GM21526 (cell line): ENCODE data around the gene TLE2.
"Not testable (repeated sequence)": the region's sequence is repeated elsewhere in the genome, so short reads cannot be mapped to it uniquely, and the experiment has no call there.

Source experiments
- ATAC-seq: cut with Tn5 transposase; IDR thresholded peaks from one replicate; pipeline ENCODE4 v1.9.1; 2021; ENCODE audit warnings: moderate library complexity; ENCODE audit not compliant: unreplicated experiment, low FRiP score

The TLE2 gene

DNA sequence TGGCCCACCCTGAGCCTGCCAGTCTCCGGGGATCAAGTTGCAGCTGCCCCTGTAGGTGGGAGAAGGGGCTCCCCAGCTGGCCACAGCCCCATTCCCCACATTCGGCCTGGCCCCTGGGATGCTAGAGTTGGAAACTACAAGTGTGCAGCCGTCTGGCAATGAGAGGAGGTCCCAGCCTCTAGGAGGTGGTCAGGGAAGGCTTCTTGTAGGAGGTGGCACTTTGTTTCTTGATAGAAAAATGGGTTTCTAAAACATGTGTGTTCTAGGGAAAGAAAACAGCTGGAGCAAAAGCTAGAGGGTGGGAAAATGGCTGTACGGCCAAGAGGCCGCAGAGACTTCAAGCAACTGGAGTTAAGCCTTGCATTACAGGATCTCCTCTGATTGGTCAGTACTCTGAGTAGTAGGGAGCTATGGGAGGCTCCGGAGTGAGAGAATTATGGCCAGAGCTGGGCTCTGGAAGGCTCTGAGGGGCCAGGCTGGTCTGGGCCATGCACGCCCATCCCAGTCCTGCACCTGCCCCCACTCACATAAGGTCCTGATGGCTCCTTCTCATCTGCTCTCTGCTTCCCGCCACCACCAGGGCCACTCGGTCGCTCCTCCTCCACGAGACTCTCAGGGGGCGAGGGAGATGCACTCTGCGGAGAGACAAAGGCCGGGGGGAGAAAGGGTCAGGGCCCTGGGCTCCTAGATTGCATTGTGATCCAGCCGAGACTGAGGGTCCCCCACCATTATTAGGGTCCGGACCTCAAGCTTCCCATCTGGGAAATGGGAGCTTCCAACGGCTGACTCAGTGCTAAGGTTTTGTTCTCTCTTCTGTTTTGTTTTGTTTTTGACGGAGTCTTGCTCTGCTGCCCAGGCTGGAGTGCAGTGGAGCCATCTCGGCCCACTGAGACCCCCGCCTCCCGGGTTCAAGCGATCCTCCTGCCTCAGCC is 13.7 kb downstream of the TLE2 start:
- ATAC-seq = no peak

DNA sequence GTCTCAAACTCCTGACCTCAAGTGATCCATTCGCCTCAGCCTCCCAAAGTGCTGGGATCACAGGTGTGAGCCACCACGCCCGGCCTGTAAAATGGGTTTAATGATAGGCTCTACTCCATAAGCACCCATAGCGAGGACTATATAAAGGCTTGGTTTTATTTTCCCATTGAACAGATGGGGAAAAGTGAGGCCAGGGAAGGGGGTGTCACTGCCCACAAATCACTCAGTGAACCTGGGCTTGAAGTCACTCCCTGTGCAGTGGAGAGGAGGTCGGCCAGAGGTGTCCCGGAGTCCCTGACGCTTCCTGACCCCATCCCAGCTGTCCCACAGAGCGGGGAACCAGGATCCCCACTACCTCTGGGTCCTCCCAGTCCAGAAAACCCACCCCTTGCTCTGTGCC is 14.9 kb downstream of the TLE2 start:
- no peak for ATAC-seq

DNA sequence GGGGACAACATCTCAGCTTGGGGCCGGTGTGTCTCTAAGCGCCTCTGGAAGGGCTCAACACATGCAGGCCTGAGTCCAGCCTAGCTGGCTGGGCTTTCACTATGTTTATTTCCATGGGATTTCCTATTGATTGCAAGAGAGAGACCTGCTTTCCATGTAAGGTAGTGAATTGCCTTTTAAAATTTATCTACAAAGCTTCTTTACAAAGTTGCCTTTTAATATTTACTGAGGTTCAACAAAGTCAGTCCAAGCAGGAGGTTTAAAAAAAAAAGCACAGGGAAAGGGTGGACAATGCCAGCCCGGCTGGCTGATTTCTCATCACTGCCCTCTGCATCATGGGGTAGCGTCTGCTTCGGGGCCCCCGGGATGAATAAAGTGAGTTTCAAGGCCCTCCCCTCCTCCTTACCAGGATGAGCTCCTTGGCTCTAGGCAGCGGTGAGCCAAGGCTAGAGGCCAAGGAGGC is 15.8 kb downstream of the TLE2 start:
- no peak for ATAC-seq

DNA sequence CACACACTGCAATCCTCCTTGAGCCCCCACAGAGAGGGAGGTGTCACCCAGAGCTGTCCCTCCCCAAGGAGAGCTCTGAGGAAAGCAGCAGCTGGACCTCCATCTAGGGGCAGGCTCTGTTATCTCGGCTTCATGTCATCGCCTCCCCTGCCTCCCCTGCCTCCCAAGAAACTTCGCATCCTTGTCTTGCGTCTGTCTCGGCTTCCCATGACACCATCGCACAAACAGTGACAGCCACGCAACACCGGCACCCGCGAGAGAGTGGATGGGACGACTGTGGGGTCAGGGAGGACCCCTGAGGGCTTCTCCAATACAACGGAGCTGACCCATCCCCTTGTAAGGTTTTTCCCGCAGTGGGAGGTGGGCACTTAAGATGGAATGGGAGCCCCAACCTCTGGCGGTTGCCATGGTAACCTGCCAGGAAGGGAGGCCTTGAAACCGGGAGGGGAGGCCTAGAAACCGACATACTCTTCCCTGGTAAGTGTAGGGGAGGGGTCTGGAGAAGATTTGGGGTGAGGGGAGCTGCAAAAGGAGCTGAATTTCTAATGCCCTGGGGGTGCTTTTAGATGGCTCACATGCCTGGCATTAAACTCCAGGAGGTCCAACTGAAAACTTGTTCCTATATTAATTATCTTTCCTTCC is 16.3 kb downstream of the TLE2 start:
- no peak for ATAC-seq

DNA sequence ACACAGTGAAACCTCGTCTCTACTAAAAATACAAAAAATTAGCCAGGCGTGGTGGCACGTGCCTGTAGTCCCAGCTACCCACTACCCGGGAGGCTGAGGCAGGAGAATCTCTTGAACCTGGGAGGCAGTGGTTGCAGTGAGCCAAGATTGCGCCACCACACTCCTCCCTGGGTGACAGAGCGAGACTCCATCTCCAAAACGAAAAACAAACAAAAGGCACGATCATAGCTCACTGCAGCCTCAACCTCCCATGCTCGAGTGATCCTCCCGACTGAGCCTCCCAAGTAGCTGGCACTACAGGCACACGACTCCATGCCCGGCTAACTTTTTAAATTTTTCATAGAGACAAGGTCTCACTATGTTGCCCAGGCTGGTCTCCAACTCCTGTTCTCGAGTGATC is 17.0 kb downstream of the TLE2 start:
- not testable (repeated sequence) for ATAC-seq

DNA sequence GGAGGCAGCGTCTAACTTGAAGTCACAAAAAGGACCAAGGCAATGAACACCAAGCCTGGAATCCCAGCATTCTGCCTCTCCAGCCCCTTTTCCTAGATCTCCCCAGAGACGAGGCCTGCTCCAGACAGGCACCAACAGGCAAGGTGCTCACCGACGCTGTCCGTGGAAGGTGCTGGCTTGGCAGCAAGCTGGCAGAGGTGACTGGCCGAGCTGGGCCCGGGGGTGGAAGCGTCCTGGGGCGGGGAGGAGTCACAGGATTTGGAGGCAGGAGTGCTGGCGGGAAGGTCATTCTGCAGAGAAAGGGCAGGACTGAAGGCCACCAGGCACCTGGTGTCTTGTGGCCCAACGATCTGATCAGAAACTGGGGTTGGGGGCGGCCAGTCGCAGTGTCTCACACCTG is 18.2 kb downstream of the TLE2 start:
- ATAC-seq = no peak

DNA sequence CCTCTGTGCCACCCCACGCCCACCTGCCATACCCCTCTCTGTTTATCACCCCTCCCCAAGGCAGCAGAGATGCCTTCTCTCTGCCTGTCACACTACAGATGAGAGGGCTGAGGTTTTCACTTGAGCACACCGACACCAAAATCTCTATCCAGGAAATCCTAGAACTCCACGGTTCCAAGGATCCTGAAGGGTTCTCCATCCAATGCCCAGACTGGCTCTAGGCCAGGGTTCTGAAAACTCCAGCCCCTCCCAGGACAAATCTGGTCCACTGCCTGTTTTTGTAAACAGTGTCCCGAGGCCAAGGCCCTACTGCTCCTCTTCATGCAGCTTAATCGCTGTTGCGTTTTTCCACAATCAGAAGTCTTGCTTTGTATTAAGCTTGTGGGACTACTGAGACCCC is 20.1 kb downstream of the TLE2 start:
- ATAC-seq = no peak

DNA sequence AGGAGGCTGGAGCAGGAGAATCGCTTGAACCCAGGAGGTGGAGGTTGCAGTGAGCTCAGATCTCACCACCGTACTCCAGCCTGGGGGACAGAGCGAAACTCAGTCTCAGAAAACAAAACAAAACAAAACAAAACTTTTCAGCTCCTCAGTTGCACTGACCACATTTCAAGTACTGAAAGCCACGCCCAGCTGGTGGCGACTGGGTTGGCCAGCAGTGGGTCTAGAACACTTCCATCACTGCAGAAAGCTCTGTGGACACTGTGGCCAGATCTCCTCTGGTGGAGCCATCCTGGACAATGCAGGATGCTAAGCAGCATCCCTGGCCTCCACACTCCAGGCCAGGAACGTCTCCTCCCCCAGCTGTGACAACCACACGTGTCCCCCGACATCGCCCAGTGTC is 21.1 kb downstream of the TLE2 start:
- ATAC-seq = no peak

DNA sequence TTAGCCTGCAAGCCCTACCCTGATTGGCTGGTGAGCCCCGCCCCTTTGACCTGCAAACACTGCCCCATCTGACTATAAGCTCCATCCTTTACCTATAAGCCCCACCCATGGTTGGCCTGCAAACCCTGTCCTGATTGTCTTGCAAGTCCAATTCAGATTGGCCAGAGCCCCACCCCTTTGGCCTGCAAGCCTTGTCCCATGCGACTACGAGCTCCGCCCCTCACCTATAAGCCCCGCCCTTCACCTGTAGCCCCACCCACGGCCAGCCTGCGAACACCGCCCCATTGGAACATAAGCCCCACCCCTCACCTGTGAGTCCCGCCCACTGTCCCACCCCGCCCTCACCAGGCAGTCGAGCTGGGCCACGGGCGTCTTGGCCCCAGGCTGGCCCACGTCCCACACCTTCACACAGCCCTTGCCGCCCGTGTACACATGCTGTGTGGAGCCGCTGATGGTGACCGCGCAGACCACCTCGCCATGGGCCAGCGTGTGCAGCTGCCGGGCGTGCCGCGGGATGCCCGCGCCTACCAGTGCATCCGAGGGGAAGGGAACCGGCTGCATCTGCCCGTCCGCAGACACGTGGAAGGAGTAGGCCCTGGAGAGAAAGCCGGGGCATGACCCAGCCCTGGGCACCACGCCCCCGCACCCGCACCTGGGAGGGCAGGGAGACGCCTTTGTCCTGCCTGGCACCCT is 22.9 kb downstream of the TLE2 start:
- ATAC-seq = no peak

DNA sequence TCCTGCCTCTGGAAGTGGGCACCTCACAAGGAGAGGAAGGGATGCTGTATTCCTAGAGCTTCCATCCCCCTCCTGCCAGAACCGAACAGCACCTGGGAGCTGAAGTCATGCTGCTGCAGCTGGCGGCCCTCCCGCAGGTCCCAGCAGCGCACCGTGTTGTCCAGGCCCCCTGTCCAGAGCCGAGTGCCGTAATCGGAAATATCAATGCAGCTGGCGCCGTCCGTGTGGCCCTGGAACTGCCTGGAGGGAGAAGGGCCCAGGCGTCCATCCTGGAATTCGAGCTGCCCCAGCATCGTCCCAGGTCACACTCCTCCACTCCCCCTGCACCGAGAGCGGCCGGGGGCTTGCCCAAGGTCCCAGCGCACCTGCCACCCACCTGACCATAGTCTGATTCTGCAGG is 23.7 kb downstream of the TLE2 start:
- no peak for ATAC-seq

DNA sequence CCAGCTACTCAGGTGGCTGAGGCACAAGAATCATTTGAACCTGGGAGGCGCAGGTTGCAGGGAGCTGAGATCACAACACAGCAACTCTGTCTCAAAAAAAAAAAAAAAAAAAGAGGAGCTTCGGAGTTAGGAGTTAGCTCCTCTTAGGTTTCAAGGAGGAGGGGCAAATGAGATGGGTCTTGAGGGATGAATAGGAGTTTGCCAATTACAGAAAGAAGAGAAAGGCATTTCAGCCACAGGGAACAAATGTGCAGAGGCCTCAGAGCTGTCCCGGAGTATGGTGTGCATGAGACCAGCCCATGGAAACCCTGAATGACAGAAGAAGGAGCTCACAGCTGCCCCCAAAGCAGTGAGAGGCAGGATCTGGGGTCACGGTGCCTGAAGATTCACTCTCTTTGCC is 24.6 kb downstream of the TLE2 start:
- no peak for ATAC-seq

DNA sequence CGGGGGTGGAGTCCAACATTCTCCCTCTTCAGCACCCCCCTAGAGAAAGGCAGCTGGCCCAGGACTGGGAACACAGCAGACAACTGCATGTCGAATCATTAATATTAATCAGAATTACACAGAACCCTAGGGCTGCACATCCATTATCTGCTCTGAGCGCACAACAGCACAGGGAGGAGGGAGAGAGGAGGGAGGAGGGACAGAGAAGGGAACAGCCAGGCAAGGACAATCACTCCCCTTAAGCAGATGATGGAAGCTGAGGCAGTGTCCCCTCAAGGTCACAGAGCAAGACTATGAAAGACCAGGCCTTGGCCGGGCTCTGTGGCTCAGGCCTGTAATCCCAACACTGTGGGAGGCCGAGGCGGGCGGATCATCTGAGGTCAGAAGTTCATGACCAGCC is 26.0 kb downstream of the TLE2 start:
- ATAC-seq = no peak

DNA sequence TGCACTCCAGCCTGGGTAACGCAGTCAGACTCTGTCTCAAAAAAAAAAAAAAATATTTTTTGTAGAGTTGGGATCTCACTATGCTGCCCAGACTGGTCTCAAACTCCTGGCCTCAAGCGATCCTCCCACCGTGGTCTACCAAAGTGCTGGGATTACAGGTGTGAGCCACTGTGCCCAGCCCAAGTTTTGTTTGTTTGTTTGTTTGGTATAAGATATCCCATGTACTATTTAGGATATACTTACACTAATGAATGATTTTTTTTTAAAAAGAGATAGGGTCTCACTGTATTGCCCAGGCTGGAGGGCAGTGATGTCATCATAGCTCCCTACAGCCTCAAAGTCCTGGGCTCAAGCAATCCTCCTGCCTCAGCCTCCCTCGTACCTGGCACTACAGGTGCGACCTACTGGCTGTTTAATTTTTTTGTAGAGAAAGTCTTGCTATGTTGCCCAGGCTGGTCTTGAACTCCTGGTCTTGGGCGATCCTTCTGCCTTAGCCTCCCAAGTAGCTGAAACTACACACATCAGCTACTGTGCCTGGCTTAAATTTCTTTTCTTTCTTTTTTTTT is 27.8 kb downstream of the TLE2 start:
- no peak for ATAC-seq

DNA sequence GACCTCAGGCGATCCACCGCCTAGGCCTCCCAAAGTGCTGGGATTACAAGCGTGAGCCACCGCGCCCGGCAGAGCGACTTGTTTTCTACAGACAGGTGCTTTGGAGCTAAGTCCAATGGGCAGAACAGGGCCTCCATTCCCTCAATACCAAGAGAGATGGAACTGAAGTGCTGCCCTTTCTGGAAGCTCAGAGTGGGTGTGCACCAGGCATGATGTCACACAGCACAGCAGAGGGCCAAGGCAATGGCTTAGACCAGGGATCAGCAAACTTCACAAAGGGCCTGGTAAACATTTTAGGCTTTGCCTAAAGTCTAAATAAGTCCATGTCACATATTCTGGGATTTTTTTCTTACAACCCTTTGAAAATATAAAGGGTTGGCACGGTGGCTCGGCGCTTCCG is 30.4 kb downstream of the TLE2 start:
- ATAC-seq = no peak

DNA sequence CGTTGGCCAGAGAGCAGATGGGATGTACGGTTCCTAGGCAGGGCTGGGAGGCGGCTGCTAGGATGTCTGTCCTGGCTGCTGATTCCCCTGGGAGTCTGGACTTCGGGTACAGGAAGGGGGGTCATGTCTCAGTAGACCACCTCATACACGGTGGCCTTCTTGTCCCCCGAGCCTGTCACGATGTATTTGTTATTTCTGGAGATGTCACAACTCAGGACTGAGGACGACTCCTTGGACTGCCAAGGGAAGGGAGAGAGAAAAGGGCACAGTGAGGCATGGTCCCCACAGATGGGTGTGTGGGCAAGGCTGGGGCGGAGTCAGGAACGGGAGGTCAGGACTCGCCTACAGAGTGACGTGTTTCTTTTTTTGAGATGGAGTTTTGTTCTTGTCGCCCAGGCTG is 31.4 kb downstream of the TLE2 start:
- ATAC-seq = no peak

DNA sequence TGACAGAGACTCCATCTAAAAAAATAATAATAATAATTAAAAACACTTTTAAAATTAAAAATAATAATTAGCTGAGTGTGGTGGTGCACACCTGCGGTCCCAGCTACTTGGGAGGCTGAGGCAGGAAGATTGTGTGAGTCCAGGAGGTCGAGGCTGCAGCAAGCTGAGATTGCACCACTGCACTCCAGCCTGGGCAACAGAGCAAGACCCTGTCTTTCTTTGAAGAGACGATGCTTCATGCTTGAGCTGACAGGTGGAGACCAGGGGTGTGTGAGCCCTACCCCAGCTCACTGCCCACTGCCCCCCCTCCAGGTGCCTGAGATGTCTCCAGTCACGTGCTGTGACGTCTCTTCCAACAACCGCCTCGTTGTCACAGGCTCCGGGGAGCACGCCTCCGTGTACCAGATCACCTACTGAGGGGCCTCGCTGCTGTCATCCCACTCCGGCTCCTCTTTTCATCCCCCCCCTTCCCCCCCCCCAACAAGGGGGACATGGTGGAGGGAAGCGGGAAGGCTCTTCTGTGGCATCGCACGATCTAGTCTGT is 34.4 kb downstream of the TLE2 start:
- no peak for ATAC-seq

DNA sequence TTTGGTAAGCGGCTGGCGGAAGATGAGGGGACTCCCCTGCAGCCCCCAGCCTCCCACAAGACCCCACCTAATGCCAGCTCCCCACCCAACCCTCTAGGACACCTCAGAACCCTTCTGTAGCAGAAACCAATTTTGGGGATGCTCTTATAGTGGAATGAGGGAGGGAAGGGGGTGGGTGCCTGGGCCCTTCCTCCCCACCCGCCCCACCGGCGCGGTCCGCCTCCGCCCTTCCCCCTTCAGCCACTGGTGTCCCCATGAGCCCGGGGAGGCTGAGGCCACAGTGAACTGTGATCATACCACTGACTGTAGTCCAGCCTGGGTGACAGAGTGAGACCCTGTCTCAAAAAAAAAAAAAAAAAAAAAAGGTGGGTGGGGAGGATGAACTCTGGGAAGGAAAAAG is 35.5 kb downstream of the TLE2 start:
- ATAC-seq = no peak

DNA sequence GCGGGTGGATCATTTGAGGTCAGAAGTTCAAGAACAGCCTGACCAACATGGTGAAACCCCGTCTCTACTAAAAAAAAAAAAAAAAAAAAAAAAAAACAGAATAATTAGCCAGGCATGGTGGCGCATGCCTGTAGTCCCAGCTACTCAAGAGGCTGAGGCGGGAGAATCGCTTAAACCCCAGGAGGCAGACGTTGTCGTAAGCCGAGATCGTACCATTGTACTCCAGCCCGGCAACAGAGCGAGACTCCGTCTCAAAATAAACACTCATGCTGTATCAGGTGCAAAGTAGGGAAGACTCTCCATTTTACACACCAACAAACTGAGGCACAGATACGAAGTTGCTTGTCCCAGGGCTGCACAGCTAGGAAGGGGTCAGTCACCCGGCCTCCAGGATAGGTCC is 36.1 kb downstream of the TLE2 start:
- ATAC-seq = no peak

DNA sequence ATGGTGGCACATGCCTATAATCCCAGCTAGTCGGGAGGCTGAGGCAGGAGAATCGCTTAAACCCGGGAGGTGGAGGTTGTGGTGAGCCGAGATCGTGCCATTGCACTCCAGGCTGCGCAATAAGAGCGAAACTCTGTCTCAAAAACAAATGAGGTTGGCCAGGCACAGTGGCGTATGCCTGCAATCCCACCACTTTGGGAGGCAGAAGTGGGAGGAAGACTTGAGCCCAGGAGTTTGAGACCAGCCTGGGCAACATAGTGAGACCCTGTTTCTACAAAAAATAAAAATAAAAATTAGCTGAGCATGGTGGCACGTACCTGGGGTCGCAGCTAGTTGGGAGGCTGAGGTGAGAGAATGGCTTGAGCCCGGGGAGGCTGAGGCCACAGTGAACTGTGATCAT is 36.7 kb downstream of the TLE2 start:
- not testable (repeated sequence) for ATAC-seq

DNA sequence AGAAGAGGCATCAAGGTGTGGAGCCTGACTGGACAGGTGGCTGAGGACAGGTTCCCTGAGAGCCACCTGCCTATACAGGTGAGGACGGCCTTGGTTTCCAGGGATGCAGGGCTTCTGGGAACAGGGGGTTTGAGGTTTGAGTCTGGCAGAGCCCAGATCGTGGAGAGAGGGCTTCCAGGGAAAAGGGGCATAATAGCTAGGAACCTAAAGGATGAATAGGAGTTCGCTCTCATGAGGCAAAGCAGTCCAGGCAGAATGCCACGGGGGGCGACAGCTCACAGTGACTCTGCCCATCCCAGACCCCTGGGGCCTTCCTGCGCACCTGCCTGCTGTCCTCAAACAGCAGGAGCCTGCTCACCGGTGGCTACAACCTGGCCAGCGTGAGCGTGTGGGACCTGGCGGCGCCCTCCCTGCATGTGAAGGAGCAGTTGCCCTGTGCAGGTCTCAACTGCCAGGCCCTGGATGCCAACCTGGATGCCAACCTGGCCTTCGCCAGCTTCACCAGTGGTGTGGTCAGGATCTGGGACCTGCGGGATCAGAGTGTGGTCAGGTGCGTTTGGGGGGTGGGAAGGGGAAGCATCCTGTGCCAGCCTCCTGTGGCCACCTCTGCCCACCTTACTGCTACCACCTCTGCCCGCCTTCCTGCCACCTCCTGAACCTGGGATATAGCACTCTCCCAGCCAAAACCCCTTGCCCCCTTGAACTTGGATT is 39.7 kb downstream of the TLE2 start:
- ATAC-seq = no peak
